GM19238 (cell line): ENCODE data around the gene GABPB1.

ENCODE experiments used
- DNase-seq: peaks from one replicate; pipeline ENCODE4 v3.0.0; 2011; ENCODE audit warnings: low spot score; ENCODE audit not compliant: insufficient read length

The GABPB1 gene

GRCh38 chr15:50244959-50245624 lies 109.9 kb downstream of the GABPB1 start:
- no peak for DNase-seq

GRCh38 chr15:50244153-50244552 lies 110.8 kb downstream of the GABPB1 start:
- DNase-seq = no peak

- no peak for DNase-seq
Observed at GRCh38 chr15:50241684-50242450, 113.1 kb downstream of the GABPB1 start.

GRCh38 chr15:50238255-50238654 lies 116.7 kb downstream of the GABPB1 start:
- no peak for DNase-seq

GRCh38 chr15:50236433-50236832 lies 118.6 kb downstream of the GABPB1 start:
- DNase-seq = no peak

GRCh38 chr15:50235794-50236193 lies 119.2 kb downstream of the GABPB1 start:
- no peak for DNase-seq

GRCh38 chr15:50234764-50235163 lies 120.2 kb downstream of the GABPB1 start:
- DNase-seq = no peak

GRCh38 chr15:50233192-50233736 lies 121.7 kb downstream of the GABPB1 start:
- DNase-seq = no peak

GRCh38 chr15:50232791-50233190 lies 122.2 kb downstream of the GABPB1 start:
- DNase-seq = no peak

- DNase-seq = no peak
Observed at GRCh38 chr15:50231761-50232160, 123.2 kb downstream of the GABPB1 start.

GRCh38 chr15:50229336-50229735 lies 125.7 kb downstream of the GABPB1 start:
- no peak for DNase-seq

GRCh38 chr15:50228866-50229265 lies 126.1 kb downstream of the GABPB1 start:
- DNase-seq = no peak

- DNase-seq = no peak
Observed at GRCh38 chr15:50227076-50227475, 127.9 kb downstream of the GABPB1 start.

- DNase-seq = no peak
Observed at GRCh38 chr15:50225938-50226337, 129.1 kb downstream of the GABPB1 start.
